Measurements from ENCODE around the gene UNC13A.
"Not testable (repeated sequence)": the region's sequence is repeated elsewhere in the genome, so short reads cannot be mapped to it uniquely, and the experiment has no call there.

UNC13A gene

GRCh38 chr19:17598953-17599352 is 89.2 kb downstream of the UNC13A start:
- no peak for DNase-seq (ENCODE audit: low spot score)
- in situ Hi-C loops (cut with MboI; ENCODE audit: low sequenced_read_pairs, unreplicated experiment): no loop called here
- no peak for TF ChIP-seq CTCF (IDR thresholded peaks at IDR 0.05; ENCODE audit: borderline replicate concordance, control extremely low read depth, extremely low read depth, insufficient read depth, missing control alignments)

- DNase-seq (ENCODE audit: low spot score); in situ Hi-C loops (cut with MboI; ENCODE audit: low sequenced_read_pairs, unreplicated experiment): not testable (repeated sequence)
Measured at GRCh38 chr19:17598063-17598462, 90.1 kb downstream of the UNC13A start.

GRCh38 chr19:17594296-17594695 is 93.9 kb downstream of the UNC13A start:
- in situ Hi-C loops (cut with MboI; ENCODE audit: low sequenced_read_pairs, unreplicated experiment); DNase-seq (ENCODE audit: low spot score): not testable (repeated sequence)

GRCh38 chr19:17590866-17591265 is 97.3 kb downstream of the UNC13A start:
- TF ChIP-seq CTCF (IDR thresholded peaks at IDR 0.05; ENCODE audit: borderline replicate concordance, control extremely low read depth, extremely low read depth, insufficient read depth, missing control alignments): no peak
- in situ Hi-C loops (cut with MboI; ENCODE audit: low sequenced_read_pairs, unreplicated experiment): no loop called here
- DNase-seq (ENCODE audit: low spot score): no peak

- in situ Hi-C loops (cut with MboI; ENCODE audit: low sequenced_read_pairs, unreplicated experiment); DNase-seq (ENCODE audit: low spot score): not testable (repeated sequence)
Measured at GRCh38 chr19:17585395-17585794, 102.8 kb downstream of the UNC13A start.

GRCh38 chr19:17584132-17584531 is 104.0 kb downstream of the UNC13A start:
- in situ Hi-C loops (cut with MboI; ENCODE audit: low sequenced_read_pairs, unreplicated experiment): no loop called here
- no peak for DNase-seq (ENCODE audit: low spot score)
- no peak for TF ChIP-seq CTCF (IDR thresholded peaks at IDR 0.05; ENCODE audit: borderline replicate concordance, control extremely low read depth, extremely low read depth, insufficient read depth, missing control alignments)

- TF ChIP-seq CTCF (IDR thresholded peaks at IDR 0.05; ENCODE audit: borderline replicate concordance, control extremely low read depth, extremely low read depth, insufficient read depth, missing control alignments): no peak
- in situ Hi-C loops (cut with MboI; ENCODE audit: low sequenced_read_pairs, unreplicated experiment): no loop called here
Measured at GRCh38 chr19:17582613-17583012, 105.5 kb downstream of the UNC13A start.

GRCh38 chr19:17581211-17581874 is 106.8 kb downstream of the UNC13A start:
- no peak for DNase-seq (ENCODE audit: low spot score)

More at GRCh38 chr19:17582613-17583012, 105.5 kb downstream of the UNC13A start:
- no peak for DNase-seq (ENCODE audit: low spot score)

More at GRCh38 chr19:17581211-17581874, 106.8 kb downstream of the UNC13A start:
- in situ Hi-C loops (cut with MboI; ENCODE audit: low sequenced_read_pairs, unreplicated experiment): no loop called here
- no peak for TF ChIP-seq CTCF (IDR thresholded peaks at IDR 0.05; ENCODE audit: borderline replicate concordance, control extremely low read depth, extremely low read depth, insufficient read depth, missing control alignments)

All from GM13976 (cell line).